HG03442 (cell line): ENCODE data around the gene ATAD2B.
"Not testable (repeated sequence)": the region's sequence is repeated elsewhere in the genome, so short reads cannot be mapped to it uniquely, and the experiment has no call there.

Experiments used
- ATAC-seq: cut with Tn5 transposase; IDR thresholded peaks from one replicate; pipeline ENCODE4 v1.9.1; 2021; ENCODE audit warnings: mild to moderate bottlenecking, moderate library complexity; ENCODE audit not compliant: unreplicated experiment

ATAD2B gene

DNA sequence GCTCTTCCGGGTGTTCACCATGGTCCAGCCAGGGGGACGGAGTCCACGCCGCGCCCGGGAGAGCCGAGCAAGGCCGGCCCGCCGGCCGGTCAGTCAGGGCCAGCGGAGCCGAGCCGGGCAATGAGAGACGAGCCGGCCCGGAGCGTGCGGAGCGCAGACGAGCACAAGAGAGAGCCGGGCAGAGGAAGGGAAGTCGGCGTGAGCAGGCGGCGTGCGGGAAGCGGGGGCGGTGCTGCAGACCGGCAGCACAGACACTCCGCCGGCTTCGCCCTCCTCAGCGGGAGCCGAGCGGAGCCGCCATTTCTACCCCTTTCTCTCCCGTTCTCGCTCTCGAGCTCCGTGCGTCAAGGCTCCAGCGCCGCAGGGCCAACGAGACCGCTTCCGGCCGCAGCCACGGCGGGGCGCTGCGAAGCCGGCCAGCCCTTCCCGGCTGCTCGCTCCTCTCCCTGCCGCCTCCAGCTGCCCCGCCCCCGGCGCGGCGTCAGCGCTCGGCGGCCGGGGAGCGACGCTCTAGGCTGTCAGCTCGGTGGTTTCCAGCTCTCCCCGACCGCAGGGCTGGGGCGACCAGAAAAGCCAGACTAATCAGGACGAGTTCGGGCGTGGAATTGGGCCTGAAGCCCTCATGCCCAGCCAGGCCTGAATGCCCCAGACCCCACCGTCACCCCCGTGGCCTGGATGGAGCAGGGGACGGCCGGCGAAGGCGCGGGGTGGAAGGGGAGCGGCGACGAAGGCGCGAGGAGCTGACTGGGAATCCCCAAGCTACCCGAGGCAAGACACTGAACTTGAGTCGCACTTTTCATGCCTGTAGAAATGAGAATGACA, at the start of gene ATAD2B:
TSS of gene ATAD2B (minus strand) at position 374 of the 822 bp plus-strand sequence. CDS start at position 21, 353 bp downstream.
- peak; percentile 72 for ATAC-seq

DNA sequence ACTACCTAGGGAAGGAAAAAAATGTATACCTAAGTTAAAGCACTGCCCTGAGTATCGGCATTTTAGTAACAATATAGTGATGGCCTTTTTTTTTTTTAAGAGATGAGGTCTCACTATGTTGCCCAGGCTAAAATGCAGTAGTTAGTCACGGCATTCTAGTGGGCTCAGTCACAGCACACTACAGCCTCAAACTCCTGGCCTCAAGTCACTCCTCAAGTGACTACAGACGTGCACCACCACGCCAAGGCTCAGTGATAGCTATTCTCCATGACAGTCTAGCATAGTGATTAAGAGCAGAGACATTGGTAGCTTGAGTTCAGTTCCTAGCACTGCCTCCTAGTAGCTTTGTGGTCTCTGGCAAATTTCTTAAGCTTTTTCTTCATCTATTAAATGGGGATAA, 40.9 kb upstream of the ATAD2B start:
- no peak for ATAC-seq

DNA sequence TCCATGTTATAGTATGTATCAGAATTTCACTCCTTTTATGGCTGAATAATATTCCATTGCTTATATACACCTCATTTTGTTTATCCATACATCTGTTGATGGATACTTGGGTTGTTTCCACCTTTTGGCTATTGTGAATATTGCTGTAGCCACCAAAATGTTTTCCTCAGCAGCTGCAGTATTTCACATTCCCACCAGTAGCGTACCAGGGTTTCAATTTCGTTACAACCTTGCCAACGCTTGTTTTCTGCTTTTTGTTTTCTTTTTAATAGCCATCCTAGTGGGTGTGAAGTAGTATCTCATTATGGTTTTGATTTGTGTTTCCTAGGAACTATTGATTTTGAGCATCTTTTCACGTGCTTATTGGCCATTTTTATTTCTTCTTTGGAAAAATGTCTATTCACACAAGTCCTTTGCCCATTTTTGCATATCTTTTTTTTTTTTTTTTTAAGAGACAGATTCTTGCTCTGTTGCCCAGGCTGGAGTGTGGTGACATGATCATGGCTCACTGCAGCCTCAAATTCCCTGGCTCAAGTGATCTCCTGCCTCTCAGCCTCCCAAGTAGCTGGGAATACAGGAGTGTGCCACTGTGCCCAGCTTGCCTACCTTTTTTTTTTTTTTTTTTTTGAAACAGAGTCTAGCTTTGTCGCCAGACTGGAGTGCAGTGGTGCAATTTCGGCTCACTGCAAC, 27.5 kb upstream of the ATAD2B start:
- no peak for ATAC-seq

DNA sequence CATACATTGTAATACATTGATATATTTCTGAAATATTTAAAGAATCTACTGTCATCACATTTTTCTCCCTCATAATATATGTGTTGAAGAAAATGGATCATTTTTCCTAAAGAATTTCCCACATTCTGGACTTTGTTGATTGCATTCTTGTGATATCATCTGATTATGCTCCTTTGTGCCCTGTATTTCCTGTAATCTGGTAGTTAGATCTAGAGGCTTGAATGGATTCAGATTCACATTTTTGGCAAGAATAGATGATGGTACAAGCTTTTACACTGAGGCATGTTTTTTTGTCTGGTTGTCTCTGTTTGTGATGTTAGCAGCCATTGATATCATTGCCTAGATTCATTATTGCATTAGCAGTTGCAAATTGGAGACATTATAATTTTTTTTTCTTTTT, 26.7 kb upstream of the ATAD2B start:
- no peak for ATAC-seq

GRCh38 chr2:23952558-23952957, 25.6 kb upstream of the ATAD2B start:
- not testable (repeated sequence) for ATAC-seq

GRCh38 chr2:23947350-23947749, 20.4 kb upstream of the ATAD2B start:
- ATAC-seq, result no peak

DNA sequence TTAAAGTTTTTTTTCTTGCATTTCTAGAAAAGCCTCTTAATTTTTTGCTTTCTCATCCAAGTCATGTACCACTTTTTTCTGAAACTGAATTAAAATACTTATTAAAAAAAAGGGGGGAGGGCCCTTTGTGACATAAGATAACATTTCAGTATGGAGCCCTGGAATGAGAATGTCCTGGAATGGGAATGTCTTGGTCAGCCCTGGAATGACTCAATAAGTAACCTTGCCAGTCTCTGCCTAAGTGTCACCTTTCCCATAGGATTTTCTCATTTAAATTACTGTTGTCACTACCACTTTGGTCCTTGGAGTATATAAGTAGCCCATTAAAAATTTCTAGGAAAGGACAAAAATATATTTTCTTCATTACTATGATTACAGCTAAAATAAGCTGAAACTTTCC, 18.1 kb upstream of the ATAD2B start:
- no peak for ATAC-seq

DNA sequence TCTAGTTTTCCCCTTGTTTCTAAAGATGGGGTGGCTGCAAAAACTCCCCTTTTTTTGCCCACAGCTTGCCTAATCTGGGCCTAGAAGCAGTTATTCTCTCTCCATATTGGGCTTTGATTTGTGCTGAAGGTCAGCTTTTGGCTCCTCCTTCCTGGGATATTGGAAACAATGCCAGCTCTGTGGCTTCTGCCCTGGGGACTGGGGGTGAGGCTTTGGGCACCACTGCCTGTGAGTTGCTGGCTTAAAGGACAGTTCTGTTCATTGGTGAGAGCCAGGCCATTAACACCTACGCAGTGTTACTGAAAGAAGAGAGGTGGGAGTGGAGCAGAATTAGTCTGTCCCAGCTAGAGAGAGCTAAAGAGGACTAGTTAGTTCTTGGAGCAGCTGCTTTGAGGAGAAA, 17.6 kb upstream of the ATAD2B start:
- ATAC-seq, result no peak

DNA sequence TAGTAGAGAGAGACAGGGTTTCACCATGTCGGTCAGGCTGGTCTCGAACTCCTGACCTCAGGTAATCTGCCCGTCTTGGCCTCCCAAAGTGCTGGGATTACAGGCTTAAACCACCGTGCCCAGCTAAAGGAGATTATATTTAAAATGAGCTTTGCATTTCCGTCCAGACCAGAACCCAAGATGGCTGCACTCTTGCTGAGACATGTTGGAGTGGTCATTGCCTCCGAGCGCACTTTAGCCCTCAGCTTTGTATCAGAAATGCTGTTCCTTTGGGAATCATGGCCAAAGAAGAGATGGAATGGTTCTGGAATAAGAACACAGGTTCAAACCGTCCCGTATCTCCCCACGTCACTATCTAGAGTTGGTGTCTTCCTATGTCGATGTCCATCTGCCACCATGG, 16.7 kb upstream of the ATAD2B start:
- no peak for ATAC-seq

- ATAC-seq, result no peak
Observed at GRCh38 chr2:23941644-23942043, 14.7 kb upstream of the ATAD2B start.

GRCh38 chr2:23940718-23941620, 14.0 kb upstream of the ATAD2B start:
- peak; percentile 57 for ATAC-seq

DNA sequence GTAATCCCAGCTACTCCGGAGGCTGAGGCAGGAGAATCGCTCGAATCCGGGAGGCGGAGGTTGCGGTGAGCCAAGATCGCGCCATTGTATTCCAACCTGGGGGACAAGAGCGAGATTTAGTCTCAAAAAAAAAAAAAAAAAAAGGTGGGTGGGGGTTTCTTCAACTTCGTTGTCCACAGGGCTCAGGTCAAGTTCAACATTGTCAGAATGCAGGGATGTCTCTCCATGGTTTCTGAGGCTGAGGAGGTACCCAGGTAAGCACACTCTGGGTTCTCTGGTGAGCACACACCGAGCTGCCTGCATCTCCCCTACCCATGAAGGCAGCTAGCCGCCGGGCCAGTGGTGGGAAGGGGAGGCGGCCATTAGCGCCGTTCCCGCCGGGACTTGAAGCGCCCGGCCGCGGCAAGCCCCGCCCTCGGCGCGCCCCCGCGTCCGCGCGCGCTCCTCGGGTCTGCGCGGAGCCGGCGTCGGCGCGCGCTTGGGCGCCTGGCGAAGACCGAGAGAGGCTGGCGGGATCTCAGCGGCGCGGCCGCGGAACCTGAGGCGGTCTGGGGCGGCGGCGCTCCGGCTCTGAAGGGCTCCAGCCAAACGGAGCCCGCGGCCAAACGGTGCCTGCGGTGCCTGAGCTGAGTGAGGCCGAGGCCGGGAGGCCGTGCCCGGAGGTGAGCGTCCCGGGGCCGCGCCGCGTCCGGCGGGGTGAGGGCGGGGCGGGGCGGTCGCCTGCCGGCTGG, 13.2 kb upstream of the ATAD2B start, which contains the start of gene UBXN2A:
TSS of gene UBXN2A (plus strand) at position 477 of the 731 bp plus-strand sequence. CDS start 17,852 bp downstream, outside the sequence.
- ATAC-seq, result peak; percentile 69

- no peak for ATAC-seq
Observed at GRCh38 chr2:23934259-23934658, 7.3 kb upstream of the ATAD2B start.

- peak; percentile 22 for ATAC-seq
Observed at GRCh38 chr2:23926290-23926749, 603 bp downstream of the ATAD2B start.

GRCh38 chr2:23925702-23926289, 1.1 kb downstream of the ATAD2B start:
- ATAC-seq, result peak; percentile 46

DNA sequence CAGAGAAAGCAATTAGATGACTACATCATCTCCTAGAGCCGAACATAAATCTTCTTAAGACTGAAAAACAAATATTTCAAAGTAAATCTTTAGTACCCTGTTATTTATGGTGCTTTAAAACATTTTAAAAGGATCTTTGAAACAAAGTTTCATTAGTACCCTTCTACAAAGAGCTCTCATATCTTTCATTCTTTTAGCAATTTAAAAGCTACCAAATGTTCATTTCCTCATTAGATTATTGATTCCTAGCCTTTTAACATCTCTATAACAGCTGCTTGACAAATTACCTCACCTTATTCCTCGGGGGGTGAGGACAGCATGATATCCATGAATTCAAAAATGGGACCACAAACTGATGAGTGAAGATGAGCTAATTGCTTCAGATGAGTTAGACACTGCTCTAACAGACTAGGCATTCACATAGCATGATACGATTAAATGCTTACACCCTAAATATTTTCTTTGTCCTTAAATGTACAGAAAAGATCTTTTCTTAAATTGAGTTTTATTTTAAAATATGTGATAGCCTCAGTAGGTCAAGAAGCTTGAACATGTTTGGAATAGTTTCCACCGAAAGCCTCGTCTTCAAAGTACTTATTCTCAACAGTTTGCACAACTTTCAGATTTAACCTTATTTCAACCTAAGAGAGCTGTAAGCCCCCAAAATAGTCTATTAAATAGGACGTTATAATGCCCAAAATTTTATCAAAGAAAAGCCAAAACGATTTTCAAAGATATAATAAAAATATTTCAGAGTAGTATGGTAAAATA, 2.1 kb downstream of the ATAD2B start:
- no peak for ATAC-seq

GRCh38 chr2:23918837-23919489, 8.0 kb downstream of the ATAD2B start:
- no peak for ATAC-seq

GRCh38 chr2:23916727-23917405, 10.1 kb downstream of the ATAD2B start:
- no peak for ATAC-seq
